Astrocyte (in vitro differentiated cells and primary cell): ENCODE results near the gene GP1BA. TPM values are rescaled to one million over a fixed set of nuclear protein-coding genes. Genes with fewer than 3 reads are reported as not detected.

Source experiments
- DNase-seq: peaks from one replicate; pipeline ENCODE4 v3.0.0-alpha.2; 2010; ENCODE audit warnings: low read depth
- FAIRE-seq: peaks from 2 replicates; lab custom pipeline; 2011; peaks lifted over from hg19 to GRCh38; lab: Jason Lieb, UNC
- H2AFZ ChIP-seq: 2 replicates; pipeline ENCODE4 v1.6.0; 2012; ENCODE audit warnings: low read depth, low read length, inconsistent platforms
- H3K27ac ChIP-seq: 2 replicates; pipeline ENCODE4 v1.5.1; 2011; ENCODE audit warnings: low read depth, low read length, inconsistent platforms
- H3K27me3 ChIP-seq: 2 replicates; pipeline ENCODE4 v1.6.0; 2011; ENCODE audit warnings: low read length, inconsistent platforms; ENCODE audit not compliant: insufficient read depth
- H3K36me3 ChIP-seq: 2 replicates; pipeline ENCODE4 v1.5.1; 2011; ENCODE audit warnings: low read length, inconsistent platforms; ENCODE audit not compliant: insufficient read depth
- H3K4me1 ChIP-seq: 2 replicates; pipeline ENCODE4 v1.5.1; 2011; ENCODE audit warnings: low read length, inconsistent platforms; ENCODE audit not compliant: insufficient read depth
- H3K4me2 ChIP-seq: 2 replicates; pipeline ENCODE4 v1.6.0; 2012; ENCODE audit warnings: low read length, inconsistent platforms
- H3K4me3 ChIP-seq: 2 replicates; pipeline ENCODE4 v1.5.1; 2011; ENCODE audit warnings: low read depth, mild to moderate bottlenecking, low read length, inconsistent platforms; ENCODE audit not compliant: insufficient read depth
- H3K79me2 ChIP-seq: 2 replicates; pipeline ENCODE4 v1.6.0; 2012; ENCODE audit warnings: mild to moderate bottlenecking, low read length, inconsistent platforms; ENCODE audit not compliant: insufficient read depth
- H3K9ac ChIP-seq: 2 replicates; pipeline ENCODE4 v1.6.0; 2012; ENCODE audit warnings: mild to moderate bottlenecking, low read length, inconsistent platforms
- H3K9me3 ChIP-seq: 2 replicates; pipeline ENCODE4 v1.5.1; 2012; ENCODE audit warnings: low read depth, mild to moderate bottlenecking, low read length, inconsistent platforms; ENCODE audit not compliant: insufficient read depth
- H4K20me1 ChIP-seq: 2 replicates; pipeline ENCODE4 v1.6.0; 2012; ENCODE audit warnings: low read length, inconsistent platforms; ENCODE audit not compliant: insufficient read depth
- H3K27ac Mint-ChIP-seq: one replicate; pipeline ENCODE4 v1.8.0; 2021; ENCODE audit warnings: mild to moderate bottlenecking, mixed read lengths; ENCODE audit not compliant: unreplicated experiment
- H3K27me3 Mint-ChIP-seq: one replicate; pipeline ENCODE4 v1.8.0; 2021; ENCODE audit warnings: low read depth, mixed read lengths; ENCODE audit not compliant: unreplicated experiment
- H3K36me3 Mint-ChIP-seq: one replicate; pipeline ENCODE4 v1.8.0; 2021; ENCODE audit warnings: low read depth, mixed read lengths; ENCODE audit not compliant: unreplicated experiment
- H3K4me1 Mint-ChIP-seq: one replicate; pipeline ENCODE4 v1.8.0; 2021; ENCODE audit warnings: low read depth, mixed read lengths; ENCODE audit not compliant: unreplicated experiment
- H3K4me3 Mint-ChIP-seq: one replicate; pipeline ENCODE4 v1.8.0; 2021; ENCODE audit warnings: mild to moderate bottlenecking, moderate library complexity, mixed read lengths; ENCODE audit not compliant: unreplicated experiment
- H3K9me3 Mint-ChIP-seq: one replicate; pipeline ENCODE4 v1.8.0; 2021; ENCODE audit warnings: mild to moderate bottlenecking, mixed read lengths; ENCODE audit not compliant: unreplicated experiment
- CTCF ChIP-seq: IDR thresholded peaks from 2 replicates; pipeline ENCODE4 v1.5.1; 2011; ENCODE audit warnings: low read depth, mild to moderate bottlenecking, inconsistent platforms, low read length, moderate library complexity; ENCODE audit not compliant: insufficient read depth
- EZH2 ChIP-seq: IDR thresholded peaks from 2 replicates; pipeline ENCODE4 v1.6.1; 2012; ENCODE audit warnings: mild to moderate bottlenecking, low read length, inconsistent platforms; ENCODE audit not compliant: insufficient read depth
- total RNA-seq: library from RNA; stranded (reverse); gene quantifications from 2 replicates; pipeline ENCODE4 v1.2.1, GENCODE V29; 2021

GP1BA gene
- total RNA-seq, 1 donor from 2014 or later, result 0.09 TPM

DNA sequence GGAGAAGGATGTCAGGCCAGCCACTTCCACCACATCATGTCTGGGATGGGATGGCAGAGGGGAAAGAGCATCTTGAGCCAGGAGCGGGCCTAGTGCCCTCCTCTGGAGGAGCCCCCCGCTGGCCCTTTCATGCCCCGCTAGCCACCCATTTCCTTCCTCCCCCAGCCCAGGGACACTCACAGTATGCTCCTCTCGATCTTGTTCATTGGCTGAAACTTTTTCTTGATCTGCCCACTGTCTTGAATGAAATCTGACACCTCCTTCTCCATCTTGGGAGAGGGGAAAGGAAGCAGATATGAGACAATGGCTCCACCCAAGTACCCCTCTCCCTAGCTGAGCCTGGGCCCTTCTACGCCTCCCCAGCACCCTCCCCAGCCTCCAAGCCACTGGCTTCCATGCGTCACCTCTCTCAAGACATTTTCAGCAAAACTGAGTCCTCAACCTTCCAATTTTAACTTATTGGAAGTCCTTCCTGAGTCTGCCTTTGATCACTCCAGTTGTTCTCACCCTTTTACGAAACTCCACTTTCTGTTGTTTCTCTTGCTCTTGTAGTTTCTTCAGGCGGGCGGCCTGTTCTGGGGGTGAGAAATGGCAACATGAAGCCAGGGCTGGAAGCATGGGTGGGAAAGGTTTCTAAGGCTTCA lies 28.3 kb downstream of the GP1BA start:
- H3K79me2 ChIP-seq, result peaks cover 5% of the 10 kb centered on the region
- no peak overlapping the region for H2AFZ ChIP-seq
- H3K36me3 ChIP-seq, result peaks cover 8% of the 10 kb centered on the region
- H3K27ac ChIP-seq, result no peak overlapping the region
- H3K4me1 Mint-ChIP-seq, result peaks cover 3% of the 10 kb centered on the region
- H3K4me1 ChIP-seq, result no peaks in the 10 kb centered on the region
- H3K27me3 Mint-ChIP-seq, result no peaks in the 10 kb centered on the region
- DNase-seq (no peak), FAIRE-seq (no peak)
- H3K9ac ChIP-seq, result no peak overlapping the region
- H3K4me3 ChIP-seq, result no peak overlapping the region
- no peaks in the 10 kb centered on the region for H3K9me3 ChIP-seq
- TF ChIP-seq EZH2 (no peak), CTCF (no peak)
- peaks cover 3% of the 10 kb centered on the region for H3K9me3 Mint-ChIP-seq
- no peaks in the 10 kb centered on the region for H3K27me3 ChIP-seq
- no peak overlapping the region for H3K4me3 Mint-ChIP-seq
- no peak overlapping the region for H3K4me2 ChIP-seq
- peaks cover 27% of the 10 kb centered on the region for H3K36me3 Mint-ChIP-seq
- H3K27ac Mint-ChIP-seq, result peak overlapping the region; percentile 8
- H4K20me1 ChIP-seq, result peaks cover 5% of the 10 kb centered on the region

GRCh38 chr17:4965311-4965986 lies 33.4 kb downstream of the GP1BA start:
- TF ChIP-seq CTCF (no peak), EZH2 (no peak)
- peak overlapping the region; percentile 55 for H3K27ac Mint-ChIP-seq
- H3K79me2 ChIP-seq, result peaks cover 37% of the 10 kb centered on the region
- H3K9ac ChIP-seq, result no peak overlapping the region
- peaks cover 33% of the 10 kb centered on the region for H3K4me1 ChIP-seq
- H3K4me2 ChIP-seq, result no peak overlapping the region
- H3K36me3 ChIP-seq, result peaks cover 7% of the 10 kb centered on the region
- peak overlapping the region; percentile 64 for H3K4me3 Mint-ChIP-seq
- H2AFZ ChIP-seq, result no peak overlapping the region
- peaks cover 18% of the 10 kb centered on the region for H4K20me1 ChIP-seq
- FAIRE-seq (no peak), DNase-seq (no peak)
- no peak overlapping the region for H3K4me3 ChIP-seq
- H3K9me3 ChIP-seq, result no peaks in the 10 kb centered on the region
- H3K27me3 ChIP-seq, result no peaks in the 10 kb centered on the region
- H3K9me3 Mint-ChIP-seq, result peaks cover 5% of the 10 kb centered on the region
- peaks cover 22% of the 10 kb centered on the region for H3K4me1 Mint-ChIP-seq
- H3K36me3 Mint-ChIP-seq, result peaks cover 20% of the 10 kb centered on the region
- H3K27ac ChIP-seq, result no peak overlapping the region
- no peaks in the 10 kb centered on the region for H3K27me3 Mint-ChIP-seq
